HepG2 (cell line): ENCODE data around the gene METRN. TPM values are rescaled to one million over a fixed set of nuclear protein-coding genes. Genes with fewer than 3 reads are reported as not detected.

Source experiments
- BORCS8-MEF2B ChIP-seq: sonication (generic); formaldehyde crosslinking; IDR thresholded peaks from 2 replicates; pipeline ENCODE4 v1.8.0; 2022; ENCODE audit warnings: mild to moderate bottlenecking, missing genetic modification reagents
- CHD2 ChIP-seq: IDR thresholded peaks from 2 replicates; pipeline ENCODE4 v1.6.1; 2011; ENCODE audit warnings: low read depth, low read length, improper control_type of control experiment
- CREM ChIP-seq, 2 experiments: sonication (generic) in 1 of 2; formaldehyde crosslinking in 1 of 2; IDR thresholded peaks; 2 replicates each; pipeline versions ENCODE4 v1.4.0 to v1.6.1; 2016 to 2020; ENCODE audit warnings: antibody characterized with exemption in 1 of 2, mild to moderate bottlenecking in 1 of 2, missing genetic modification reagents in 1 of 2
- HHEX ChIP-seq: IDR thresholded peaks from 2 replicates; pipeline ENCODE4 v1.6.1; 2016; ENCODE audit warnings: control low read depth
- MED1 ChIP-seq: sonication (generic); formaldehyde crosslinking; IDR thresholded peaks from 2 replicates; pipeline ENCODE4 v1.4.0; 2020; ENCODE audit warnings: missing genetic modification reagents
- MTA1 ChIP-seq: sonication (generic); formaldehyde crosslinking; IDR thresholded peaks from 2 replicates; pipeline ENCODE4 v1.4.0; 2020; ENCODE audit warnings: missing genetic modification reagents, mild to moderate bottlenecking, borderline replicate concordance
- MYNN ChIP-seq: sonication (generic); formaldehyde crosslinking; IDR thresholded peaks from 2 replicates; pipeline ENCODE4 v1.4.0; 2020; ENCODE audit warnings: mild to moderate bottlenecking, low read depth, missing genetic modification reagents
- RAD21 ChIP-seq: fragments of 450-650 bp; formaldehyde crosslinking; IDR thresholded peaks from 2 replicates; pipeline ENCODE4 v1.5.0; 2020; ENCODE audit warnings: mild to moderate bottlenecking
- TOPORS ChIP-seq: sonication (generic); formaldehyde crosslinking; IDR thresholded peaks from 2 replicates; pipeline ENCODE4 v1.8.0; 2023; ENCODE audit warnings: mild to moderate bottlenecking, missing genetic modification reagents
- XRCC5 ChIP-seq: fragments of 200-400 bp; formaldehyde crosslinking; optimal IDR thresholded peaks from 2 replicates; pipeline ENCODE3; 2017; ENCODE audit warnings: mild to moderate bottlenecking, low read length
- ZBTB3 ChIP-seq: sonication (generic); formaldehyde crosslinking; IDR thresholded peaks from 2 replicates; pipeline ENCODE4 v1.4.0; 2020; ENCODE audit warnings: low read depth, mild to moderate bottlenecking, moderate library complexity, missing genetic modification reagents, borderline replicate concordance
- ZFP91 ChIP-seq: sonication (generic); formaldehyde crosslinking; IDR thresholded peaks from 2 replicates; pipeline ENCODE4 v1.9.0; 2022; ENCODE audit warnings: missing genetic modification reagents, mild to moderate bottlenecking, borderline replicate concordance
- ZNF160 ChIP-seq: sonication (generic); formaldehyde crosslinking; IDR thresholded peaks from 2 replicates; pipeline ENCODE4 v1.8.0; 2022; ENCODE audit warnings: mild to moderate bottlenecking, inconsistent platforms, missing genetic modification reagents
- ZNF446 ChIP-seq: sonication (generic); formaldehyde crosslinking; IDR thresholded peaks from 2 replicates; pipeline ENCODE4 v1.5.0; 2020; ENCODE audit warnings: mild to moderate bottlenecking, missing genetic modification reagents
- ZNF7 ChIP-seq: IDR thresholded peaks from 2 replicates; pipeline ENCODE4 v1.6.1; 2016; ENCODE audit warnings: missing biosample characterization, missing genetic modification reagents
- polyA plus RNA-seq, 8 experiments: library from polyadenylated mRNA; depleted of rRNA in 3 of 8; stranded (reverse) in 7 of 8; unstranded in 1 of 8; fragments of >200 nt; fragmentation: Illumina TruSeq in 4 of 8; extraction: Trizol in 4 of 8; gene quantifications; 2 replicates each; pipeline versions ENCODE4 v1.2.1 to v1.2.3, GENCODE V29; 2011 to 2016; ENCODE audit warnings: low read depth in 4 of 8, missing spikeins in 1 of 8, mixed read lengths in 1 of 8; ENCODE audit not compliant: insufficient read depth in 1 of 8
- total RNA-seq, 5 experiments: library from RNA; depleted of rRNA; stranded (reverse); fragments of >200 nt; fragmentation: Illumina TruSeq; extraction: Trizol; gene quantifications; 2 replicates each; pipeline ENCODE4 v1.2.3, GENCODE V29; 2016; ENCODE audit warnings: low read depth in 1 of 5
- TF ChIP-seq, protein P1 (sequence below): sonication (generic); formaldehyde crosslinking; IDR thresholded peaks from 2 replicates; pipeline ENCODE4 v1.4.0; 2020; ENCODE audit warnings: missing genetic modification reagents, mild to moderate bottlenecking, borderline replicate concordance
- TF ChIP-seq, protein P2 (sequence below): sonication (generic); formaldehyde crosslinking; IDR thresholded peaks from 2 replicates; pipeline ENCODE4 v1.4.0; 2020; ENCODE audit warnings: mild to moderate bottlenecking, missing genetic modification reagents
- TF ChIP-seq, protein P3 (sequence below): sonication (generic); formaldehyde crosslinking; IDR thresholded peaks from 2 replicates; pipeline ENCODE4 v1.8.0; 2022; ENCODE audit warnings: missing genetic modification reagents, mild to moderate bottlenecking, moderate library complexity, borderline replicate concordance
- TF ChIP-seq, protein P4 (sequence below), 2 experiments: sonication (generic) in 1 of 2; formaldehyde crosslinking in 1 of 2; IDR thresholded peaks; 2 replicates each; pipeline versions ENCODE4 v1.4.0 to v1.6.1; 2018 to 2020; ENCODE audit warnings: missing genetic modification reagents in 2 of 2, borderline replicate concordance in 1 of 2, low read depth in 1 of 2, mild to moderate bottlenecking in 1 of 2, missing biosample characterization in 1 of 2

METRN gene
- total and polyA plus RNA-seq, 2 of the 13 experiments (the other 11 are each of a cell fraction or from before 2014, with no cell fraction given): 25.5 to 46.1 TPM

- TF ChIP-seq ZFP91 (CRISPR knock-in tag) (peak; percentile 49; the same call in 1 of the 2 replicates), BORCS8-MEF2B (0 out of 2 replicates have a peak, but pooled peaks have one; percentile 22), ZNF160 (CRISPR knock-in tag) (no peak), CREM (IDR thresholded peaks at IDR 0.05) (no peak), CREM (CRISPR knock-in tag; IDR thresholded peaks at IDR 0.05) (no peak), MYNN (CRISPR knock-in tag) (no peak), MED1 (CRISPR knock-in tag) (0 out of 2 replicates have a peak, but pooled peaks have one; percentile 22), ZNF7 (CRISPR knock-in tag) (no peak), RAD21 (CRISPR knock-in tag) (no peak), ZBTB3 (CRISPR knock-in tag) (no peak), MTA1 (peak; percentile 56; the same call in 1 of the 2 replicates), ZNF446 (CRISPR knock-in tag) (no peak), HHEX (CRISPR knock-in tag) (no peak), CHD2 (no peak), XRCC5 (no peak), TOPORS (CRISPR knock-in tag) (no peak)
- TF ChIP-seq, protein P1, sequence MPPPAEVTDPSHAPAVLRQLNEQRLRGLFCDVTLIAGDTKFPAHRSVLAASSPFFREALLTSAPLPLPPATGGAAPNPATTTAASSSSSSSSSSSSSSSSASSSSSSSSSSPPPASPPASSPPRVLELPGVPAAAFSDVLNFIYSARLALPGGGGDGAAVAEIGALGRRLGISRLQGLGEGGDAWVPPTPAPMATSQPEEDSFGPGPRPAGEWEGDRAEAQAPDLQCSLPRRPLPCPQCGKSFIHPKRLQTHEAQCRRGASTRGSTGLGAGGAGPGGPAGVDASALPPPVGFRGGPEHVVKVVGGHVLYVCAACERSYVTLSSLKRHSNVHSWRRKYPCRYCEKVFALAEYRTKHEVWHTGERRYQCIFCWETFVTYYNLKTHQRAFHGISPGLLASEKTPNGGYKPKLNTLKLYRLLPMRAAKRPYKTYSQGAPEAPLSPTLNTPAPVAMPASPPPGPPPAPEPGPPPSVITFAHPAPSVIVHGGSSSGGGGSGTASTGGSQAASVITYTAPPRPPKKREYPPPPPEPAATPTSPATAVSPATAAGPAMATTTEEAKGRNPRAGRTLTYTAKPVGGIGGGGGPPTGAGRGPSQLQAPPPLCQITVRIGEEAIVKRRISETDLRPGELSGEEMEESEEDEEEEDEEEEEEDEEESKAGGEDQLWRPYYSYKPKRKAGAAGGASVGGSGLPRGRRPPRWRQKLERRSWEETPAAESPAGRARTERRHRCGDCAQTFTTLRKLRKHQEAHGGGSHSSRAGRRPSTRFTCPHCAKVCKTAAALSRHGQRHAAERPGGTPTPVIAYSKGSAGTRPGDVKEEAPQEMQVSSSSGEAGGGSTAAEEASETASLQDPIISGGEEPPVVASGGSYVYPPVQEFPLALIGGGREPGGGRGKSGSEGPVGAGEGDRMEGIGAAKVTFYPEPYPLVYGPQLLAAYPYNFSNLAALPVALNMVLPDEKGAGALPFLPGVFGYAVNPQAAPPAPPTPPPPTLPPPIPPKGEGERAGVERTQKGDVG: no peak
- TF ChIP-seq, protein P2, sequence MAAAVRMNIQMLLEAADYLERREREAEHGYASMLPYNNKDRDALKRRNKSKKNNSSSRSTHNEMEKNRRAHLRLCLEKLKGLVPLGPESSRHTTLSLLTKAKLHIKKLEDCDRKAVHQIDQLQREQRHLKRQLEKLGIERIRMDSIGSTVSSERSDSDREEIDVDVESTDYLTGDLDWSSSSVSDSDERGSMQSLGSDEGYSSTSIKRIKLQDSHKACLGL: no peak
- TF ChIP-seq, protein P3, sequence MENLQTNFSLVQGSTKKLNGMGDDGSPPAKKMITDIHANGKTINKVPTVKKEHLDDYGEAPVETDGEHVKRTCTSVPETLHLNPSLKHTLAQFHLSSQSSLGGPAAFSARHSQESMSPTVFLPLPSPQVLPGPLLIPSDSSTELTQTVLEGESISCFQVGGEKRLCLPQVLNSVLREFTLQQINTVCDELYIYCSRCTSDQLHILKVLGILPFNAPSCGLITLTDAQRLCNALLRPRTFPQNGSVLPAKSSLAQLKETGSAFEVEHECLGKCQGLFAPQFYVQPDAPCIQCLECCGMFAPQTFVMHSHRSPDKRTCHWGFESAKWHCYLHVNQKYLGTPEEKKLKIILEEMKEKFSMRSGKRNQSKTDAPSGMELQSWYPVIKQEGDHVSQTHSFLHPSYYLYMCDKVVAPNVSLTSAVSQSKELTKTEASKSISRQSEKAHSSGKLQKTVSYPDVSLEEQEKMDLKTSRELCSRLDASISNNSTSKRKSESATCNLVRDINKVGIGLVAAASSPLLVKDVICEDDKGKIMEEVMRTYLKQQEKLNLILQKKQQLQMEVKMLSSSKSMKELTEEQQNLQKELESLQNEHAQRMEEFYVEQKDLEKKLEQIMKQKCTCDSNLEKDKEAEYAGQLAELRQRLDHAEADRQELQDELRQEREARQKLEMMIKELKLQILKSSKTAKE (CRISPR knock-in tag): no peak
- TF ChIP-seq, protein P4, sequence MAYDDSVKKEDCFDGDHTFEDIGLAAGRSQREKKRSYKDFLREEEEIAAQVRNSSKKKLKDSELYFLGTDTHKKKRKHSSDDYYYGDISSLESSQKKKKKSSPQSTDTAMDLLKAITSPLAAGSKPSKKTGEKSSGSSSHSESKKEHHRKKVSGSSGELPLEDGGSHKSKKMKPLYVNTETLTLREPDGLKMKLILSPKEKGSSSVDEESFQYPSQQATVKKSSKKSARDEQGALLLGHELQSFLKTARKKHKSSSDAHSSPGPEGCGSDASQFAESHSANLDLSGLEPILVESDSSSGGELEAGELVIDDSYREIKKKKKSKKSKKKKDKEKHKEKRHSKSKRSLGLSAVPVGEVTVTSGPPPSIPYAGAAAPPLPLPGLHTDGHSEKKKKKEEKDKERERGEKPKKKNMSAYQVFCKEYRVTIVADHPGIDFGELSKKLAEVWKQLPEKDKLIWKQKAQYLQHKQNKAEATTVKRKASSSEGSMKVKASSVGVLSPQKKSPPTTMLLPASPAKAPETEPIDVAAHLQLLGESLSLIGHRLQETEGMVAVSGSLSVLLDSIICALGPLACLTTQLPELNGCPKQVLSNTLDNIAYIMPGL (CRISPR knock-in tag; IDR thresholded peaks at IDR 0.05; ENCODE audit: borderline replicate concordance in 1 of 2, low read depth in 1 of 2): peak in 1 of 2 experiments; percentile 40; a peak in 1 of 4 replicates
Measured at GRCh38 chr16:760545-761343, 45.8 kb downstream of the METRN start, which contains the start of gene MSLN (continued).
